CD1c-positive myeloid dendritic cell (primary cell): ENCODE results near the gene MAP3K15.
"Not testable (repeated sequence)": the region's sequence is repeated elsewhere in the genome, so short reads cannot be mapped to it uniquely, and the experiment has no call there.

Experiments used
- DNase-seq: peaks from one replicate; pipeline ENCODE4 v3.0.0-alpha.2; 2016; ENCODE audit errors: extremely low spot score

MAP3K15 gene

DNA sequence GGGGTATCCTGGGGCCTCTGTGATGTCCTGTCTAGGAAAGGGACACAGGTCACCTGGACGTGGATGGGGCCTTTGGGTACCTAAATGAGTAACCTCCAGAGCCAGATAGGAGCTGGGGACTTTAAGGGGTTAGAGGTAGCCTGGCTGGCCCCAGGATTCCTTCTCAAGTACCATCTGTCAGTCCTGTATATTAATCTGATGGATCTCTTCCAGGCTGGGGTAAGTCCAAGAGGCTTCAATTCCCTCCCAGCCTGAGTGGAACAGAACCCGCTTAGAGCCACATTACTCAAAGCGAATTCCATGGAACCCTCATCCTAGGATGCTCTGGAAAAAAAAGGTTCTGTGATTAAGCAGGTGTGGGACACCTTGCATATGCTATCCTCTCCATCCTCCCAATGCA is 24.8 kb upstream of the MAP3K15 start:
- DNase-seq, result no peak

DNA sequence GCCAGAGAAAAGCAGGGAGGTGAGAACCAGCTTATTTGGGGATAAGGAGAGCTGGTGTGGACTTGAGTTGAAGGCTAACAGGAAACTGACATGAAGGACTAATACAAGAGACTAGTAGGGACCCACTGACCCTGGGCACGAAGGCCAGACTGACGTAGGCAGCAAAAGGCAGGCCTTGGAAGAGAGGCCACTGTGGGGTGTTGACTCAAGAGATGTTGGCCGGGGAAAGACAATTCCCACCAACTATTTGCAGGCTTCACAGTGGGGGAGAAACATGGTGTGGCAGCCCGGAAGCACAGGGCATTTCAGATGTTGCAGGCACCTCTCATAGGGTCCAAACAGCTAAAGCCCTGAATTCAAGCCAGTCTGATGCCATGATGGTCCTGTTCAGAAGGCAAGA is 24.4 kb upstream of the MAP3K15 start:
- DNase-seq, result no peak

DNA sequence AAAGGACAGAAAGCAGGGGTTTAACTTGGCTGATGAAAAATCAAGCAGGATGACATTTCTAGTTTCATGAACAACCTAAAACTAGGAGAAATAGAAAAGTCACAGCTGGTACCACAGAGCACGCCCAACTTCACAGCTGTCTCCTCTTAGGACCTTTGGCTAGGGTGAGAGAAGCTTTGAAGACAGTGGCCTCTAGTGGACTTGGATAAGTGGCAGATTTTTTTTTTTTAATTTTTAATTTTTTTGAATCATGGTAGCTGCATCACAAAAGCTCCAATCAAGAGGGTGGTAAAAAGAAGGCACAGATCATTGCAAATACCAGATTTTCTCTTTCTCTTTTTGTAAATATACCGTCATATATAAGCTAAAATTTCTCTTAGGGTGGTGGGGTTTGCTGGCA is 20.2 kb upstream of the MAP3K15 start:
- no peak for DNase-seq

DNA sequence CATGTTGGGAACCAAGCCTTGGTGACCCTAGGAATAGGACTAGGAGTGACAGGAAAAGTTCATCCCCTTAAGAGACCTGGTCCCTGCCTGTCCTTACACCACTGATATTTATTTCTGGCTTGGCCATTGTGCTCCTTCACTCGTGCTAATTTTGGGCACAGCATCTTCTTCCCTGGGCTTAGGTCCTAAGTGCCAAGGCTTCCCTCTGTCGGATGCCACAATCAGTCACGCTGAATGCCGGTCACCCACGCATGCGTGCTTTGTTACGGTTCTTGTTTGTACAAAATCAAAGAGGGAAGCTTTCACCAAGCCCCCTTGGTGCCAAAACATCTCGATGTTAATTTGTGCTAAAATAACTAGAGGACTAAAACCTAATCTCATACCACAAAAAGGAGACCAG is 17.4 kb upstream of the MAP3K15 start:
- DNase-seq, result no peak

DNA sequence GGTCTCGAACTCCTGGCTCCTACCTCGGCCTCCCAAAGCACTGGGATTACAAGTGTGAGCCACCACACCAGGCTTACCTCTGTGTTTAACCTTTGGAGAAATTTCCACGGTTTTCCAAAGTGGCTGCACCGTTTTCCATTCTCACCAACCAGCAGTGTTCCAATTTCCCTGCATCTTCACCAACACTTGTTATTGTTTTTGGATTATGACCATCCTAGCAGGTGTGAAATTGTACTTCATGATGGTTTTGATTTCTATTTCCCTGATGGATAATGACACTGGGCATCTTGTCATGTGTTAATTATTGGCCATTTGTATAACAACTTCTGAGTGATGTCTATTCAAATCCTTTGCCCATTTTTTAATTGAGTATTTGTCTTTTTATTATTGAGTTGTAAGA is 2.7 kb upstream of the MAP3K15 start:
- no peak for DNase-seq

- no peak for DNase-seq
These were observed 352 bp upstream of the MAP3K15 start for GRCh38 chrX:19515615-19516105.

GRCh38 chrX:19513383-19513782 is 1.9 kb downstream of the MAP3K15 start:
- no peak for DNase-seq

GRCh38 chrX:19512961-19513360 is 2.3 kb downstream of the MAP3K15 start:
- no peak for DNase-seq

GRCh38 chrX:19512359-19512758 is 2.9 kb downstream of the MAP3K15 start:
- no peak for DNase-seq

DNA sequence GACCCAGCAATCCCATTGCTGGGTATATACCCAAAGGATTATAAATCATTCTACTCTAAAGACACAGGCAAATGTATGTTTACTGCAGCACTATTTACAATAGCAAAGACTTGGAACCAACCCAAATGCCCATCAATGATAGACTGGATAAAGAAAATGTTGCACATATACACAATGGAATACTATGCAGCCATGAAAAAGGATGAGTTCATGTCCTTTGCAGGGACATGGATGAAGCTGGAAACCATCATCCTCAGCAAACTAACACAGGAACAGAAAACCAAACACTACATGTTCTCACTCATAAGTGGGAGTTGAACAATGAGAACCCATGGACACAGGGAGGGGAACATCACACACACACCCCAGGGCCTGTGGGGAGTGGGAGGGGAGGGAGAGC is 3.5 kb downstream of the MAP3K15 start:
- not testable (repeated sequence) for DNase-seq

DNA sequence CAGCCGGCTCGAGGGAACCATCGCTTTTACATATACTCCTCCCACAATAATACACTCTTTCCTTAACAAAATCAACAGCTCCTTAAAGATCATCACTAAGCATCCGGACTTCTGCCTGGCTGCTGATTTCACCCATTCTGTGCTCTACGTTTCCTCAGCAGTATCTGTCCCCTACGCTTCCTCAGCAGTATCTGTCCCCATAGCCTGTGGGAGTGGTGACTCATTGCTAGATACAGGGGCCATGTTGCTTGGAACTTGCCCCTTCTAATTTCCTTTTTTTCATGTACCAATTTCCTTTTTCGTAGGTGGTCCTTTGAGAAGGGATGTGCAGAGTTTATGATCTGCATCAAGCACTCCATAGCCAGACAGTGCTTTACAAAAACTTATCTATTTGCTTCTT is 18.6 kb downstream of the MAP3K15 start:
- peak; percentile 44 for DNase-seq

DNA sequence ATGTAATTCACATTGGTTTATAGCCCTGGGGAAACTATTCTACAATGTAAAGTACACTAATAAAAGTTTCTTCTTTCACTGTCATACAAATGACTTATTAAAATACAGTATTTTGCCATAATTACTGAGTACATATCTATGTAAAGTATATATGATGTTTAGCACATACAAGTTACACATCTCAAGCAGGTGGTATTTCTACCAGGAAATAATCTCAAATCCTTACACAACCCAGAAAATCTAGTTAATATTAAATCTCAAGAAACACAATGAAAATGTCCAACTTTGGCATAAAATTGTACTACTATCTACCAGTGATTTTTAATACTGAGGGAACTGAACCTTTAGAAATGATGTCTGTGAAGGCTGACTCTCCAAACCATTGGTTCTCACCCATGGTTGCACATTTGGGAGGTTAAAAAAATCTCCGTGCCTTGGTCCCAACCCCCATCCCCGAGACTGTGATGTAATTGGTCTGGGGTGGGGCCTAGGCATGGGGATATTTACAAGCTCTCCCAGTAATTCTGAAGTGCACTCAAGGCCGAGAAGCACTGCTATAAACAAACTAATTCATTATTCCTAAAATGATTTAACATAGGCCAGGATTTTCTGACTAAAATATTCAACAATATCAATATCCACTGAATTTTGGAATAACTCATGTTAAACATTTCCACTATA is 27.6 kb downstream of the MAP3K15 start:
- DNase-seq, result no peak

DNA sequence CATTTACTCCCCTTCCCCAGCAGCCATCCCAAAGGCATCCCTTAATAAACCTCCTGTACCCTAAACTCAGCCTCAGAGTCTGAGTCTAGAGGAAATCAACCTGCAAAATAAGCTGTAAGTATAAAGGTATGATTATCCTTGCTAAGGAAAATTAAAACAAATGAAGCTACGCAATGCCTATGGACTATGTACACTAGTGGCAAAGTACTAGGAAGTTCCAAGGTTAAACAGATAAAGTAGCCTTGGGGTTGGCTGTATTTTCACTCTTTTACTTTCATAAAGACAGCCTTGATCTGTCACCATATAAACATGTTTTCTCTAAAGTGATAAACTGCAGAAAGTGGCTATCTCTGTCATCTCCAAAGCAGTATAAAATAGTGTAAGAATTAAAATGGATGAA is 35.9 kb downstream of the MAP3K15 start:
- no peak for DNase-seq

DNA sequence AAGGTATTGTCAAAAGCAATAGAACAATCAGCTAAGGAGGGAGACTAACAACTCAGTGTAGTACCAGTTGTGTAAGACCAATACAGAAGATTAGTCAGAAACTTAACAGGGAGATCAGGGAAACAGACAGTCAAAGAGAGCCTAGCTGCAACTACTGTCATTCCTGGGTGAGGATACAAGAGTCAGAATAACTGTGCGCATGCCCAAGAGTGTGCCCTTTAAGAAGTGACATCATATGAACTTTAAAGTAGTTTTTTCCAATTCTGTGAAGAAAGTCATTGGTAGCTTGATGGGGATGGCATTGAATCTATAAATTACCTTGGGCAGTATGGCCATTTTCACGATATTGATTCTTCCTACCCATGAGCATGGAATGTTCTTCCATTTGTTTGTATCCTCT is 46.9 kb downstream of the MAP3K15 start:
- not testable (repeated sequence) for DNase-seq

DNA sequence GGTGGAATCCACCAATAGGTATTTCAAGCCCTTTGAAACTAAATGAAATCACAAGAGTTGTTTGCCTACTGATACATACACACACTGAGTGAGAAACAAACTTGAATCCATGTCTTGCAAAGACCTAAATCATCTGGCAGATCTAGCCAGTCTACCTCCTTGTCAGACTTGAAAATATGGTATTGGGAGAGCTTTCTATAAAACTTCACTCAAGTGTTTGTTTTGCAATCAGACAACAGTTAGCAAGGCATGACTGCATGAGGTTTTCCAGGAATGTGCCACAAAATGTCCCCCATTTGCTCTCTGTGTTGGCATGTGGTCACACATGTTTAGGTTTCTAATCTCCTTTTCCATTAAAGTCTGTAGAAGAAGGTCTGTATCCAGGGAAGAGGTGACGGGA is 52.4 kb downstream of the MAP3K15 start:
- DNase-seq, result no peak

- no peak for DNase-seq
These were observed 53.1 kb downstream of the MAP3K15 start for GRCh38 chrX:19462231-19462630.

DNA sequence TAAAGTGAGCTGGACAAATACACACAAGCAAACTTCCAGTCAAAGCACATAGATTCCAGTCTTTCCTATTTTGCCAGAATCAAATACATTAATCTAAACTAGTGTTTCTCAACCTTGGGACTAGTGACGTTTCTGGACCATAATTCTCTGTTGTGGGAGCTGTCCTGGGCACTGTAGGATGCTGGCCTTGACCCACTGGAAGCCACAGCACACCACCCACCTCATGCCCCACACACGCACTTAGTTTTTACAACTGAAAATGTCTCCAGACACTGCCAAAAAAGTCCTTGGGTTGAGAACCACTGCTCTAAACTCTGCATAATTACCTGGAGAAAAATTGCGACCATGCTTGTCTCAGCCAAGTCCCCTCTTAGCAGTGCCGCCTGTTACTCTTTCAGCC is 57.6 kb downstream of the MAP3K15 start:
- DNase-seq, result no peak

DNA sequence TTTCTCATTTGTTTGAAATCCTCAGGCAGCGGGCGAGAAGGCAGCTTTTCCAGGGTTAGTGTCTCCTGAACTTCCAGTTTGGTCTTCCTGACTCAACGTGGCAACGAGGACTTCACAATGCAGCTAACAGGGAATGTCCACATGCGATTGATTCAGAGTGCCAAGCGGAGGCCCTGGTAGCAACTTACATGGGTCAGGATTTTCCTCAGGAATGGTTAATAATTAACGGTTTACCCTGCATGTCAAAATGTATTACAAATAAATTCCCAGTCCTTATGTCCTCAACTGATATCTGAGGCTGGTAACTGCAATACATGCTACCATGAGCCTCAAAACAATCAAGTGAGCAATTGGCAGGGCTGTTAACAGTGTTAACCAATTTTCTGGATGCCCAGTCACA is 67.2 kb downstream of the MAP3K15 start:
- DNase-seq, result no peak

DNA sequence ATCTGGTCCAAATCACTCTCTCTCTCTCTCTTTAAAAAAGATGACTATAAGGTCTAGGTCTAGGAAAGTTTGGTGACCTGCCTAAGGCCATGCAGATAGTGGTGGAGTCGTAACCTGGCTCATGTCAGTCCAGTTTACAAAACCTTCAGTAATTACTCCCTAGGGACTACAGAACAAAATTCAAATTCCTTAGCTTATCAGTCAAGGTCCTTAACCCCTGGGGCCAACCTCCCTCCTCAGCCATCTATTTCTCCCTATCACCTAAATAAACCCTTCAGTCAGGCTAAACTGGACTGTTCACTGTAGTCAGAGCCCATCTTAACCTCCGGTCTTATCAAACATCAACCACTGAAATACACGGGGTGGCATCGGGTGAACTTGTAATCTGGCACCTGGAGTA is 68.9 kb downstream of the MAP3K15 start:
- no peak for DNase-seq

GRCh38 chrX:19445772-19446171 is 69.5 kb downstream of the MAP3K15 start:
- not testable (repeated sequence) for DNase-seq

DNA sequence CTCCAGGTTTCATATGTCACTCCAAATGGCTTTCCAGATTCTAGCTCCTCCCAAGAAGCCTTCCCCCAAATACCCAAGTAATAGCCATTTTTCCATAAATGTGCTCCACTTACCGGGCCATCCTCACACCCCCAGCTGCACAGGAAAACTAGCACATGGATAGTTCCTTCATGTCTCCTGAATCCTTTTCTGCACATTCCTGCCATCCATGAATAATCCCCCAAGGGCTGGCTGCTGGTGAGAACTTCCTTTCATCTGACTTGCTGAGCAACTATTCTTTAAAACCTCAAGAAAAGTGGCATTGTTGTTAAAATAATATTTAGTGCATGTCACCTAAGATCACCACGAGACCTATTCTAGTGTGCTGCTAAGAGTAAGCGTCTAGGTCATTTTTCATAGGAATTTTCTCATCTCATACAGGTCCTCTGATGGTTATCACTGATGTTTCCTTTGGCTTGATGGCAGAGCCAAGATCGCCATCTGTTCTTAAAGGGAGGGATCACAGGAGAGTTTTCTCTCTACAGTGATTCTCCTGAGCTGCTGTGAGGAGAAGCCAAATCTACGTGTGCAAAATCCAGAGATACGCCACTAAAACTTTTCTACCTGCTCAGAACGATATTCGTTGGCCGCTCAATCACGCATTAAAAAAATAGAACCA is 71.3 kb downstream of the MAP3K15 start:
- DNase-seq, result no peak

GRCh38 chrX:19440713-19441112 is 74.6 kb downstream of the MAP3K15 start:
- peak; percentile 1 for DNase-seq

- DNase-seq, result not testable (repeated sequence)
These were observed 92.6 kb downstream of the MAP3K15 start for GRCh38 chrX:19422661-19423060.

DNA sequence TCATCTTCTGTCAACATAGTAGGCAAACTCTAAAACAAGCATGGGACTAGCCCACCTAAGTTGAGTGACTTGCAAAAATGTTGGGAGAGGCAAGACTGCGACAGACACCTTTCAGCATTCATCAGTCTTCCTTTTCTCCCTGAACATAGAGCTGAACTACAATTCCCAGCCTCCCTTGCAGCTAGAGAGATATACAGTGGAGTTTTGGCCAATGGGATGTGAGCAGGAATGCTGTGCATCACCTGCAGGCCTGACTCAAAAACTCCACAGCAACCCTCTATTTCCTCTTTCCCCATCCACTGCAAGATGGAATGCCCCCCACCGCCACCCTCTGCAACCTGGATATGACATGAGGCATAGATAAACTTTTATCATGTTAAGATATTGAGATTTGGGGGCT is 105.0 kb downstream of the MAP3K15 start:
- DNase-seq, result no peak
